HG03575 (cell line): ENCODE data around the gene TRMT61A.

Source experiments
- ATAC-seq: cut with Tn5 transposase; IDR thresholded peaks from one replicate; pipeline ENCODE4 v1.9.1; 2021; ENCODE audit not compliant: unreplicated experiment, insufficient number of reproducible peaks, low FRiP score; ENCODE audit errors: extremely low read depth

The TRMT61A gene

GRCh38 chr14:103528587-103529382, at the start of gene TRMT61A:
Gene TRMT61A (plus strand): TSS chr14:103529196. CDS start chr14:103529979, 783 bp downstream.
- no peak for ATAC-seq

GRCh38 chr14:103480595-103480994, 48.4 kb upstream of the TRMT61A start:
- no peak for ATAC-seq

- no peak for ATAC-seq
Measured at GRCh38 chr14:103483600-103483999, 45.4 kb upstream of the TRMT61A start.

- ATAC-seq, result no peak
Measured at GRCh38 chr14:103485504-103485903, 43.5 kb upstream of the TRMT61A start.

GRCh38 chr14:103488071-103488470, 40.9 kb upstream of the TRMT61A start:
- no peak for ATAC-seq

GRCh38 chr14:103488960-103489359, 40.0 kb upstream of the TRMT61A start:
- ATAC-seq, result no peak

GRCh38 chr14:103489621-103490020, 39.4 kb upstream of the TRMT61A start:
- no peak for ATAC-seq

GRCh38 chr14:103491691-103492090, 37.3 kb upstream of the TRMT61A start:
- ATAC-seq, result no peak

GRCh38 chr14:103492156-103492925, 36.7 kb upstream of the TRMT61A start:
- no peak for ATAC-seq

- no peak for ATAC-seq
Measured at GRCh38 chr14:103495854-103496253, 33.1 kb upstream of the TRMT61A start.

- ATAC-seq, result no peak
Measured at GRCh38 chr14:103496776-103497175, 32.2 kb upstream of the TRMT61A start.

GRCh38 chr14:103499709-103500108, 29.3 kb upstream of the TRMT61A start:
- no peak for ATAC-seq

GRCh38 chr14:103500148-103500990, 28.6 kb upstream of the TRMT61A start:
- no peak for ATAC-seq

- ATAC-seq, result no peak
Measured at GRCh38 chr14:103501041-103501870, 27.7 kb upstream of the TRMT61A start.

- ATAC-seq, result no peak
Measured at GRCh38 chr14:103501921-103502669, 26.9 kb upstream of the TRMT61A start.

- no peak for ATAC-seq
Measured at GRCh38 chr14:103502877-103503276, 26.1 kb upstream of the TRMT61A start.

GRCh38 chr14:103503296-103503695, 25.7 kb upstream of the TRMT61A start:
- no peak for ATAC-seq

- no peak for ATAC-seq
Measured at GRCh38 chr14:103504991-103505565, 23.9 kb upstream of the TRMT61A start.
